Large intestine (tissue), 3 donors: Measurements from ENCODE around the gene FANCC. TPM values are rescaled to one million over a fixed set of nuclear protein-coding genes. Genes with fewer than 3 reads are reported as not detected.
"Not testable (repeated sequence)": the region's sequence is repeated elsewhere in the genome, so short reads cannot be mapped to it uniquely, and the experiment has no call there.

Experiments
- DNase-seq, 2 donors: peaks; one replicate each; pipeline versions ENCODE4 v3.0.0 to v3.0.0-alpha.2; 2013
- H3K27ac ChIP-seq: one replicate; pipeline ENCODE4 v1.5.1; 2013; ENCODE audit warnings: low read length
- H3K27me3 ChIP-seq: 2 replicates; pipeline ENCODE4 v1.6.1; 2013; ENCODE audit warnings: low read length; ENCODE audit not compliant: control insufficient read depth, insufficient read depth
- H3K36me3 ChIP-seq: 2 replicates; pipeline ENCODE4 v1.6.1; 2013; ENCODE audit warnings: low read length; ENCODE audit not compliant: control insufficient read depth, insufficient read depth
- H3K4me1 ChIP-seq: one replicate; pipeline ENCODE4 v1.6.1; 2013; ENCODE audit warnings: low read length; ENCODE audit not compliant: control insufficient read depth, insufficient read depth
- H3K4me3 ChIP-seq: one replicate; pipeline ENCODE4 v1.5.1; 2013; ENCODE audit warnings: low read length
- H3K9me3 ChIP-seq: one replicate; pipeline ENCODE4 v1.6.1; 2013; ENCODE audit warnings: mild to moderate bottlenecking, low read depth, low read length, moderate library complexity; ENCODE audit not compliant: control insufficient read depth
- WGBS: methylation state at CpG from one replicate; pipeline ENCODE4 v1.1.5; 2013; ENCODE audit warnings: low lambda C conversion rate; ENCODE audit not compliant: insufficient coverage; 5-methylcytosine and 5-hydroxymethylcytosine counted together
- polyA plus RNA-seq: library from polyadenylated mRNA; unstranded; fragments of 120-200 nt; gene quantifications from one replicate; pipeline ENCODE4 v1.2.1, GENCODE V29; 2013

FANCC gene
- polyA plus RNA-seq, 1 donor = 19.9 TPM

- no peaks in the 10 kb centered on the region for H3K4me1 ChIP-seq
- peaks cover 11% of the 10 kb centered on the region for H3K9me3 ChIP-seq
- no peak overlapping the region for H3K27ac ChIP-seq
- H3K27me3 ChIP-seq = no peaks in the 10 kb centered on the region
- DNase-seq = no peak
- H3K36me3 ChIP-seq = no peaks in the 10 kb centered on the region
- 80% methylated on average over 2 of the region's 2 CpGs for WGBS
- no peak overlapping the region for H3K4me3 ChIP-seq
Measured at GRCh38 chr9:95332860-95333259, 15.4 kb upstream of the FANCC start.

GRCh38 chr9:95330720-95331404 is 13.4 kb upstream of the FANCC start:
- no peak overlapping the region for H3K4me3 ChIP-seq
- no peaks in the 10 kb centered on the region for H3K27me3 ChIP-seq
- no peak for DNase-seq
- no peaks in the 10 kb centered on the region for H3K4me1 ChIP-seq
- no CpG with 5 or more reads among the region's 5 CpGs for WGBS
- peaks cover 9% of the 10 kb centered on the region for H3K9me3 ChIP-seq
- H3K36me3 ChIP-seq = no peaks in the 10 kb centered on the region
- H3K27ac ChIP-seq = no peak overlapping the region

DNA sequence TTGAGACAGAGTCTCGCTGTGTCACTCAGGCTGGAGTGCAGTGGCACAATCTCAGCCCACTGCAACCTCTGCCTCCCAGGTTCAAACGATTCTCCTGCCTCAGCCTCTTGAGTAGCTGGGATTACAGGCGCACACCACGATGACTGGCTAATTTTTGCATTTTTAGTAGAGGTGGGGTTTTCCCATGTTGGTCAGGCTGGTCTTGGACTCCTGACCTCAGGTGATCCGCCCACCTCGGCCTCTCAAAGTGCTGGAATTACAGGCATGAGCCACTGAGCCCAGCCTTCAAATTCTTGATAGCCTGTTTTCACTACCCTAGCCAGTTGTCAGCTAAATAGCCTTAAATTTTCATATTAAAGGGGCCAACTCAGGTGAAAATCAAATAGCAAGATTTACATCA is 11.6 kb upstream of the FANCC start:
- DNase-seq, H3K27me3 ChIP-seq, H3K4me3 ChIP-seq, H3K27ac ChIP-seq, H3K36me3 ChIP-seq, H3K4me1 ChIP-seq, H3K9me3 ChIP-seq: not testable (repeated sequence)
- 100% methylated on average over 1 of the region's 6 CpGs for WGBS

DNA sequence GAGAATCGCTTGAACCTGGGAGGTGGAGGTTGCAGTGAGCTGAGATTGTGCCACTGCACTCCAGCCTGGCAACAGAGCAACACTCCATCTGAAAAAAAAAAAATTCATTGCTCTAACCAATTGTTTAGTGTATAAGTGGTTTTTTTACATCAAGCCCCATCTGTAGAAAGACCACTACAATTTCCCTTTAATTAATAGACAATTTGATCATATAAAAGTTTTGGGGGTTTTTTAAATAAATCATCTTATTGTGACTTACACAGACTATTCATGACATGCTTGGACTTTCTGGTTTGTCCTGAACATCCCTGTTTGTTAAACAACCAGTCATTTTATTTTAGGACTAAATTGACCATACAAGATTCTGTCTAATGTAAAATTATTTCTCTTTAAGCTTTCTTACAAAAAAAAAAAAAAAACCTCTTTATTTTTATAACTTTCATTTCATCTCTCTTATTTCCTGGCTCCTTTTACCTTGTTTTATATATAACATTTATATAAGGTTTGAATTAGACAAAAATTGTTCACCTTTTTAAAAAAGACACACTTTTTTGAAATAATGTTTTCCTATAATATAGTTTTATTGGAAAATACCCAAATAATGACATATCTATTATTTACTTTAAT is 9.8 kb upstream of the FANCC start:
- no peak for DNase-seq
- no peak overlapping the region for H3K27ac ChIP-seq
- H3K4me1 ChIP-seq = no peaks in the 10 kb centered on the region
- H3K9me3 ChIP-seq = peaks cover 9% of the 10 kb centered on the region
- no peak overlapping the region for H3K4me3 ChIP-seq
- no peaks in the 10 kb centered on the region for H3K27me3 ChIP-seq
- no peaks in the 10 kb centered on the region for H3K36me3 ChIP-seq
- no CpG with 5 or more reads among the region's 1 CpG for WGBS

DNA sequence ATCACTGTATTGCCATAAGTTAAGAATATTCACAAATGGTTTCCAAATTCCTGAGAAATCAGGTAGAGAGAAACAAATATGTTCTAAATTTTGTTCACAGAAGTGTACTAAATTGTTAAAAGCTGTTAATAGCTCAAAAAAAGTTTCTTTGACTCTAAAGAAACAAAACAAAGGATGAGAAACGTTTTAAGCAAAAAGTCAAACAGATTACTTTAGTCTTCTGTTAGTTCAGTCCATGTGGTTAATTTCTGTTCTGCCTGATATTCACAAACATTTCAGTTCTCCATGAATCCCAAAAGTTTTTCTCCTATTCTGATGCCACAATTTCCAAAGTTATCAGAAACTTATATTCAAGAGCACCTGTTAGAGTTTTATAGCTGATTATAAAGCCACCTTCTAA is 7.7 kb upstream of the FANCC start:
- H3K9me3 ChIP-seq = peaks cover 9% of the 10 kb centered on the region
- no peaks in the 10 kb centered on the region for H3K36me3 ChIP-seq

DNA sequence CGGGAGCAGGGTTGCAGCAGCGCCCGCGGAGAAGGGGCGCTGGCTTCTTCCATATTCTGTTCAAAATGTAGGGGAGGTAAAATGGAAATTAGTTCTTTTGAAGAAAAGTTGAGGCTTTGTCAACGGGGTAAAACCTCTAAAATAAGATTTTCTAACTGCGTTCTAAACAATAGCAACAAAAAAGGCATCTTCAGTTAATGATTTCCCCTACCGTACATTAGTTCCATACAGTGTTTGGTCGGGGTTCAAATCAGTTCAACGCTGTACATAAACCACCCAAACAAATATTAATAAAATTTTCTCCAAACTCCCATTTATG is 343 bp upstream of the FANCC start:
- DNase-seq = no peak
- Histone ChIP-seq H3K4me3 (peak overlapping the region; percentile 99), H3K9me3 (no peaks in the 10 kb centered on the region)

More for the DNA sequence above, 7.7 kb upstream of the FANCC start:
- Histone ChIP-seq H3K27ac (no peak overlapping the region), H3K4me1 (peaks cover 3% of the 10 kb centered on the region), H3K27me3 (no peaks in the 10 kb centered on the region), H3K4me3 (no peak overlapping the region)
- 75% methylated on average over 1 of the region's 1 CpG for WGBS
- no peak for DNase-seq

DNA sequence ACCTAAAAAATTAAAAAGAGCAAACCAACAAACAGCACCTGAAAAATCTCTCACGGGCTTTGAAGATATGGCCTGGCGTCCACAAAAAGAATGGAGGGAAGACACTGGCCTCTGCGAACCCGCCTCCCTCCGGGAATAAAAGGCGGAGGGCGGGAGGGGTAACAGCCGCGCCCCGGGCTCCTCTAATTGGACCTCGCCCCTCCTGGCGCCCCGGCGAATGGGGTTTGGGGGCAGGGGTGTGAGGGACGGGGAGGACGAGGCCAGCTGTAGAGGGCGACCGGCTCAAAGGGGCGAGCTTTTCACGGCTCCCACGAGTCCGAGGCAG is 753 bp downstream of the FANCC start:
- Histone ChIP-seq H3K27me3 (no peaks in the 10 kb centered on the region), H3K36me3 (no peaks in the 10 kb centered on the region), H3K4me1 (peaks cover 11% of the 10 kb centered on the region), H3K27ac (peak overlapping the region; percentile 100), H3K9me3 (no peaks in the 10 kb centered on the region), H3K4me3 (peak overlapping the region; percentile 99)
- no CpG with 5 or more reads among the region's 22 CpGs for whole genome bisulfite sequencing
- peak; percentile 67 to 88 for DNase-seq

More for the DNA sequence above, 343 bp upstream of the FANCC start:
- Histone ChIP-seq H3K27me3 (no peaks in the 10 kb centered on the region), H3K36me3 (no peaks in the 10 kb centered on the region), H3K27ac (peak overlapping the region; percentile 100), H3K4me1 (peaks cover 9% of the 10 kb centered on the region)
- WGBS = no CpG with 5 or more reads among the region's 10 CpGs

DNA sequence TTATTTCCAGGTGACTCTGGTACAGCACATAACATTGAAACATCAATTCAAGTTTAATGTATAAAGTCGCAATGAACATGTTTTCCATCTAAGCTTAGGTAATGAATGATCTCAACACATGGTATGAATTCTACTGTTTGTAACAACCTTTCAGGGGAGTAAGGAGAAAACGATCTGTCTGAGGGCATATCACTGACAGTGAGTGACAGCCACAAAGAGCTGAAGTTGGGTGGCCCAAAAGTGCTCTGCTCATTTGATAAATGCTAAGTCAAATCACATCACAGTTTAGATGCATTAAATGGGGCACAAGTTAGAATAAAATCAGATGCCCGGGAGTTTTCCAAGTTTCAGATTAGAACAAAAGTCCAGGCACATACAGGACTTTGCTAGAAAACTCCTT is 1.2 kb downstream of the FANCC start:
- DNase-seq = peak in 1 of 2 donors; percentile 25
- peak overlapping the region; percentile 100 for H3K27ac ChIP-seq
- H3K27me3 ChIP-seq = no peaks in the 10 kb centered on the region
- H3K4me1 ChIP-seq = peaks cover 11% of the 10 kb centered on the region
- 0% methylated on average over 1 of the region's 3 CpGs for WGBS
- no peaks in the 10 kb centered on the region for H3K9me3 ChIP-seq
- H3K4me3 ChIP-seq = peak overlapping the region; percentile 99
- H3K36me3 ChIP-seq = no peaks in the 10 kb centered on the region

DNA sequence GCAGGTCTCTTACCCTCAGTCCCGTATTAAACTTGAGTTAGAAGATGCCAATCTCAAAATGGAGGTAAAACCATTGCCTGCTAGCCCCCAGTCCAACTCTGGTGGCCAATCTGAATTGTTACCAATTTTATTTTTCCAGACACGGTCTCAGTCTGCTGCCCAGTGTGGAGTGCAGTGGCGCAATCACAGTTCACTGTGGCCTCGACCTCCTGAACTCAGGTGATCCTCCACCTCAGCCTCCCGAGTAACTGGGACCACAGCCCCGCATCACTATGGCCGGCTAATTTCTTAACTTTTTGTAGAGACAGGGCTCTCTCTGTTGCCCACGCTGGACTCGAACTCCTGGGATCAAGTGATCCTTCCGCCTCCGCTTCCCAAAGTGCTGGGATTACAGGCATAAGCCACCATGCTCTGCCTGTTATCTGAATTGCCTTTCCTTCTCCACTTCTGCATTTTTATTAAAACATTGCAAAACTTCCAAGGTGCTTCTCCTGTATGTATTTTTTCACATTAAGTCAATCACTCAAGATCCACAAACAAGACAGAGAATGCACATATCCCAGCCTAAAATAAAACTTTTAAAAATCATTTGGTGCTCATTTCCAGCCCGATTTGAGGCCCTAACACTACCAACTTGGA is 2.3 kb downstream of the FANCC start:
- H3K27ac ChIP-seq = no peak overlapping the region
- H3K4me3 ChIP-seq = no peak overlapping the region
- no peaks in the 10 kb centered on the region for H3K9me3 ChIP-seq
- no peaks in the 10 kb centered on the region for H3K36me3 ChIP-seq
- no peak for DNase-seq
- peaks cover 8% of the 10 kb centered on the region for H3K4me1 ChIP-seq
- no CpG with 5 or more reads among the region's 12 CpGs for WGBS
- H3K27me3 ChIP-seq = no peaks in the 10 kb centered on the region

DNA sequence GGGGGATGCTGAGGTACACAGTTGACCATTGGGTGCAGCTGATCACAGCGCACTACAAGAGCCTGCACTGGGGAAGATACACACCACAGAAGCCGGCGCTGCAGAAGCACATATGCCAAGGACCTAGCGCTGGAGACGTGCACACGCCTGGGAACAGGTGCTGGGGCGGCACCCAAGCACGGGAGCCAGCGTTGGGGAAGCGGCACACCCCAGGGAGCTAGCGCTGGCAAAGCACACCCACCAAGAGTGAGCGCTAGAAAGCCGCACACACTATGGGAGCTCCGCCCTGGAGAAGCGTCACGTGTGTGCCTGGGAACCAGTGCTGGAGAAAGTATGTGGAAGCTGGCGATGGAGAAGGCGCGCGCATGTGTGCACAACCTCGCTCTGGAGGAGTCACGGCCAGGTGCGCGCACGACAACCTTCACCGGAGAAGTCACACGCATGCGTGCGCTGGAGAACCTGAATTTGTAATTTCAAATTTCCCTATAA is 4.5 kb downstream of the FANCC start:
- Histone ChIP-seq H3K27ac (peak overlapping the region; percentile 17), H3K4me1 (peaks cover 11% of the 10 kb centered on the region), H3K4me3 (peak overlapping the region; percentile 47), H3K9me3 (no peaks in the 10 kb centered on the region), H3K27me3 (no peaks in the 10 kb centered on the region), H3K36me3 (no peaks in the 10 kb centered on the region)
- DNase-seq = peak; percentile 78 to 89
- WGBS = no CpG with 5 or more reads among the region's 29 CpGs
